Measurements from ENCODE around the gene SKA1.
A peak's percentile ranks its signal among the peaks of the same experiment; 100 is the strongest.

The SKA1 gene

DNA sequence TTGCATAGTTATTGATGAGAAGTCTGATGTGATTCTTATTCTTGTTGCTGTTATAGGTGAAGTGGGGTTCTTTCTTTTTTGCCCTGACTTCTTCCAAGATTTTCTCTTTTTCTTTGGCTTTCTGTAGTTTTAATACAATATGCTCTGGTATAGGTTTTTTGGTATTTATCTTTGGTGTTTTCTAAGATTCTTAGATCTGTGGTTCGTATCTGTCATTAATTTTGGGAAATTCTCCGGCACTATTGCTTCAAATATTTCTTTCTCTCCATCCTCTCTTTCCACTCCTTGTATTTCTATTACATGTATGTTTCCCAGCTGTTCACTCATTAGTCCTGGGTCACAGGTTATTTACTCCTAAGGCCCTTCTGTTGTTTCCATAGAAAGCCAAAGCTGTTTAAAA lies 43.8 kb downstream of the SKA1 start:
- no peak overlapping the region for H3K27ac Mint-ChIP-seq
- H3K4me1 Mint-ChIP-seq, result no peaks in the 10 kb centered on the region
- DNase-seq, result no peak
- peaks cover 28% of the 10 kb centered on the region for H3K36me3 Mint-ChIP-seq (ENCODE audit: low read depth)
- TF ChIP-seq, protein P1, sequence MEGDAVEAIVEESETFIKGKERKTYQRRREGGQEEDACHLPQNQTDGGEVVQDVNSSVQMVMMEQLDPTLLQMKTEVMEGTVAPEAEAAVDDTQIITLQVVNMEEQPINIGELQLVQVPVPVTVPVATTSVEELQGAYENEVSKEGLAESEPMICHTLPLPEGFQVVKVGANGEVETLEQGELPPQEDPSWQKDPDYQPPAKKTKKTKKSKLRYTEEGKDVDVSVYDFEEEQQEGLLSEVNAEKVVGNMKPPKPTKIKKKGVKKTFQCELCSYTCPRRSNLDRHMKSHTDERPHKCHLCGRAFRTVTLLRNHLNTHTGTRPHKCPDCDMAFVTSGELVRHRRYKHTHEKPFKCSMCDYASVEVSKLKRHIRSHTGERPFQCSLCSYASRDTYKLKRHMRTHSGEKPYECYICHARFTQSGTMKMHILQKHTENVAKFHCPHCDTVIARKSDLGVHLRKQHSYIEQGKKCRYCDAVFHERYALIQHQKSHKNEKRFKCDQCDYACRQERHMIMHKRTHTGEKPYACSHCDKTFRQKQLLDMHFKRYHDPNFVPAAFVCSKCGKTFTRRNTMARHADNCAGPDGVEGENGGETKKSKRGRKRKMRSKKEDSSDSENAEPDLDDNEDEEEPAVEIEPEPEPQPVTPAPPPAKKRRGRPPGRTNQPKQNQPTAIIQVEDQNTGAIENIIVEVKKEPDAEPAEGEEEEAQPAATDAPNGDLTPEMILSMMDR (IDR thresholded peaks at IDR 0.05), result no peak
- H3K4me3 Mint-ChIP-seq, result no peak overlapping the region
- peaks cover under 1% of the 10 kb centered on the region for H3K27me3 Mint-ChIP-seq (ENCODE audit: low read depth, poor library complexity)
- H3K9me3 Mint-ChIP-seq, result peaks cover 54% of the 10 kb centered on the region

DNA sequence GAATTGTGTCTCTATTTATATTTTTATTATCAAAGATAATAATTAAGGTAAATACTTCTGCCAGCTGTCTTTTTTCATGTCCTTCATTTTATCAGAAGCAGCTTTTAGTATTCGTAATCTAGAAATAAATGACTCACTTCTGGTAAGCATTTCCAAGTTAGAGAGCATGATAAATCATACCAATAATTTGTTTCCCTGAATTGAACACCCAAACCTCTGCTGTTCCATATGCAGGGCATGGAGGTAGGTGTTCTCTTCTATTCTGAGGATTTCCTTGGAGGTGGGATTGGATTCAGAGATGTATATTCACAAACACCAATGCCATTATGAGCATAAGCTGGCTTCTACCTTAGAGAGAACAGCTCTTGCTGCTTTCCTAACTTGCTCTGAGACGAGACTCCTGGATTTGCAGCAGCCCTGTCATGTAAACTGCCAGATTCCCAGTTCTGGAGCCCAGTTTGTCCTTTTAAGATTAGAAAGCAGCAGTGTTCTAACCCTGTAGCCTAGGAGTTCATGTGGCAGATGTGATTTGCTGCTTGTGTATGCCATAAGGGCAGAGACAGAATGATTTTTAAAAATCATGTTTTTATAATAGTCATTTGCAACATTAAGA lies 47.5 kb downstream of the SKA1 start:
- no peak overlapping the region for H3K27ac Mint-ChIP-seq
- no peak for DNase-seq
- H3K4me3 Mint-ChIP-seq, result no peak overlapping the region
- peaks cover 3% of the 10 kb centered on the region for H3K27me3 Mint-ChIP-seq (ENCODE audit: low read depth, poor library complexity)
- H3K9me3 Mint-ChIP-seq, result peaks cover 66% of the 10 kb centered on the region
- peaks cover 39% of the 10 kb centered on the region for H3K36me3 Mint-ChIP-seq (ENCODE audit: low read depth)
- TF ChIP-seq, protein P1 (IDR thresholded peaks at IDR 0.05), result no peak
- peaks cover 3% of the 10 kb centered on the region for H3K4me1 Mint-ChIP-seq

DNA sequence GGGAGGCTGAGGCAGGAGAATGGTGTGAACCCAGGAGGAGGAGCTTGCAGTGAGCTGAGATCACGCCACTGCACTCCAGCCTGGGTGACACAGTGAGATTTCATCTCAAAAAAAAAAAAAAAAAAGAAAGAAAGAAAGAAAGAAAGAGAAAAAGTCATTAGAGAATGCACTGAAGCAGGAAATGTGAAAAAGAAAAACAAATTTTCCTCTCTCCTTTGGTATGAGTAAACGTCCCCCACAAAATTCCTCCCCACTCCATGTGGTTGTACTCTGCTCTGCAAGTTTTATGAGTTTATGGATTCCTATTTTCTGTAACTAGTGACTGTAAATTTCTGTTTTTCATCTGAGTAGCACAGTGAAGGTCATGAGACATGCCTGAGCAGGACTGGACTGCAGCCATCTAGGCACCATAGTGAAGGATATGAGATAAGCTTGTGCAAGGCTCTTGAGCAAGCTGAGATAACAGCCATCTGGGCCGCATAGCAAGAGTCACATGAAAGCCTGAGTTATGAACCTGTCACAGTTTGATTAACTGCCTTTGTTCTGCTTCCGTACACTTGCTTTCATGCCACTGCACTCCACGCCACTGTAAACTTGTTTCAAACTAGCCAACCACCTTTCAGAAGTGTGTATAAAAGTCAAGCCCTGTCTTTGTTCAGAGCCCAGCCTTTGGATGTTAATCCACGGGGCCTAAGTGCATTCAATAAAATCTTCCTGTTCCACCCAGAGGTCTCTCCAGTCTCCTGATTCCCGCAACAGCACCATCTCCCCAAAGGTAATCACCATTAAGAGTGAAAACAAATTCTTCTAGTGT lies 50.2 kb downstream of the SKA1 start:
- TF ChIP-seq, protein P1 (IDR thresholded peaks at IDR 0.05), result no peak
- DNase-seq, result no peak
- peaks cover 44% of the 10 kb centered on the region for H3K9me3 Mint-ChIP-seq
- H3K4me1 Mint-ChIP-seq, result peaks cover 19% of the 10 kb centered on the region
- peaks cover 19% of the 10 kb centered on the region for H3K36me3 Mint-ChIP-seq (ENCODE audit: low read depth)
- peaks cover 3% of the 10 kb centered on the region for H3K27me3 Mint-ChIP-seq (ENCODE audit: low read depth, poor library complexity)
- no peak overlapping the region for H3K4me3 Mint-ChIP-seq
- H3K27ac Mint-ChIP-seq, result no peak overlapping the region

DNA sequence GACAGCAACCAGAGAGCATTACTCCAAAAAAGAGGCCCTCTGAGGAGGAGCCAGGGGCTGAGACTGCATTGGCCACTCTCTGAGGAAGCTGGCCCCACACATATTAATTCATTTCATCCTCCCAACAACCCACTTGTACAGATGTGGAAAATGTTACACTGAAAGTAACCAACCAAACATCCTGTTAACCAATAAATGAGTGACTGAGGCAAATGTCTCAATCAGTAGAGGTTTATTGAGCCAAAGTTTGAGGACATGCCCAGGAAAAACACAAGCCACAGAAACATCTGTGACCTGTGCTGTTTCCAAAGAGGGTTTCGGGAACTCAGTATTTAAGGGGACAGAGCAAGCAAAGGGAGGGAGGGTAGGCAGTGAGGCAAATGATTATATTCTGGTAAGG lies 53.0 kb downstream of the SKA1 start:
- H3K4me3 Mint-ChIP-seq, result no peak overlapping the region
- H3K27me3 Mint-ChIP-seq (ENCODE audit: low read depth, poor library complexity), result peaks cover 3% of the 10 kb centered on the region
- TF ChIP-seq, protein P1 (IDR thresholded peaks at IDR 0.05), result no peak
- no peak for DNase-seq
- H3K27ac Mint-ChIP-seq, result peak overlapping the region; percentile 90
- peaks cover 37% of the 10 kb centered on the region for H3K9me3 Mint-ChIP-seq
- peaks cover 14% of the 10 kb centered on the region for H3K36me3 Mint-ChIP-seq (ENCODE audit: low read depth)
- H3K4me1 Mint-ChIP-seq, result peaks cover 19% of the 10 kb centered on the region

DNA sequence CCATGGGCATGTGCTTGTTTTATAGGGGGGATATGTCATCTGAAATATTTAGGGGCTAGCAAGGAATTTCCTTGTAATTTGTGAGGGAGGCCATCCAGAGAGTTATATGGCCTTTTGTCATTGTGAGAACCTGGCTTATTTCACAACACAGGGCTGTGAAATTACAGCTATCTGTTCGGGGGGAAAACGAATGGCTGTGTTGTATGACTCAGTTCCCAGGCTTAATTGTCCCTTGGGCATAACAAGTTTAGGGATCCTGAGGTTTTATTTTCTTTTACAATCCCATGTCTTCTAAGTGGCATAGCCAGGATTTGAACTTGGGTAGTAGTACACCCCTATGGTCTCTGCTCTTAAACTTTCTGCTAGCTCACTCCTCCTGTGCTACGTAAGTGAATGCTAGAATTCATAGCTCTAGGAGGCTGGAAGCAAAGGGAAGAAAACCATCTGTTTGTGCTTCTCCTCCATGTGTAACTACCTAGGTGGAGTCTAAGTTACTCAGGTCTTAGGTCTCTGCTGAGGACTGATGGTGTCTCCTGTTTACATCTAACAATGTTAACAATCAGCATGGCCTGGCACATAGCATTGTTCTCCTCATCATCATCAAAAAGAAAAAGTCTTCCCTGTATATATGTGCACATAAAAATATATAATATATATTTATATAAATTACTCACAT lies 53.8 kb downstream of the SKA1 start:
- Mint-ChIP-seq H3K27me3 (ENCODE audit: low read depth, poor library complexity) (peaks cover 2% of the 10 kb centered on the region), H3K4me1 (peaks cover 19% of the 10 kb centered on the region), H3K9me3 (peaks cover 29% of the 10 kb centered on the region), H3K27ac (peak overlapping the region; percentile 90), H3K4me3 (no peak overlapping the region), H3K36me3 (ENCODE audit: low read depth) (peaks cover 13% of the 10 kb centered on the region)
- TF ChIP-seq, protein P1 (IDR thresholded peaks at IDR 0.05), result no peak
- no peak for DNase-seq

Data from nephron progenitor cell (in vitro differentiated cells).